ENCODE data around the gene HOXB8. TPM values are rescaled to one million over a fixed set of nuclear protein-coding genes. Genes with fewer than 3 reads are reported as not detected.

HOXB8 gene
- total and polyA plus RNA-seq, 2 donors (not counting 1 experiment from before 2014, with no cell fraction given): 0.33 to 2.0 TPM

DNA sequence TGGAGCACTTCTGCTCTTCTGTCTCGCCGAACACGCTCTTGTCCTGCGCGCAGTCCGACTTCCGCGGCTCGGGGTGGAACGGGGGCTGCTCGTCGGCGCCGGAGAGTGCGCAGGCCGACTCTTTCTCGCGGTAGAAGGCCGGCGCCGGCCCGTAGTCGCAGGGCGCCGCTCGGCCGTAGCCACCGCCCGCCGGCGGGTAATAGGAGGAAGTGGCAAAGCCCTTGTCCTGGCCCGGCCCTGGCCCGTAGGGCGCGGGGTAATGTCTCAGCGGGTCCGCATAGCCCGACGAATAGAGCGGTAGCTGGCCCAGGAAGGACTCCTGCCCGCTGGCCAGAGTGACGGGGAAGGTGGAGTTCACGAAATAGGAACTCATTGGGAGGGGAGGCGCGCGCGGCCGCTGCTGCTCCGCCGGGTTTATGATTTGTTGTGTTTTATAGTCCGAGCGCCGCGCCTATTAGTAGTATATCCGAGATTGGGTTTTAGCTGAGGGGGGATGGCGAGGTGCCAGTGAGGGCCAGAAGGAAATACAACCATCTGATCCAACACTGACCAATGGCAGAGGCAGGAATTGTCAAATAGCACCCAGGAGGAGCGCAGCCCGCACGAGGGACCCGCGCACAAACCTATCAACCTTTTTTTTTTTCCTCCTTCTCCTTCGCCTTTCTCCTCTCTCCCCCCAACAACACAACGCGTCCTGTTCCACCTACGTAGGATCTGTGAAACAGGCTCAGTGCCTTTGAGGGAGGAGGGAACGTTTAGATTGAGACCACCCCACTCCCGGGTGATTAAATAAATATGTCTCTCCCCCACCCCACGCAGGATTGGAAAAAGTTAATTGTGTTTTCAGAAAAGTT, 17.1 kb downstream of the HOXB8 start:
- H3K9ac ChIP-seq (ENCODE audit: insufficient read depth, low read length): peak overlapping the region; percentile 83

DNA sequence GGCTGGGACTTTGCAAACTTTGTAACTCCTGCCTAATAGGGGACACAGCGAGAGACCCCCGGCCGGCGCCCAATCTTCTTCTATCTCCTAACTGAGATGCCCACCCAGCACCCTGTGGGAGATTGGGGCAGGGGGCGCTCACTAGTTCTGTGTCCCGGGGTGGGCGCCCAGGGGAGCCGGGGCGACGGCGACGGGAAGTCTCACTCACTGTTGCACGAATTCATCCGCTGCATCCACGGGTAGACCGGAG, 17.6 kb downstream of the HOXB8 start:
- H3K79me2 ChIP-seq (ENCODE audit: control insufficient read depth, insufficient read depth, low read length): peaks cover 96% of the 10 kb centered on the region
- no peaks in the 10 kb centered on the region for H4K20me1 ChIP-seq (ENCODE audit: control insufficient read depth, extremely low read depth, insufficient read depth, low read length)
- peaks cover 4% of the 10 kb centered on the region for H3K4me1 ChIP-seq (ENCODE audit: control insufficient read depth, extremely low read depth, insufficient read depth, low read length)
- peak overlapping the region; percentile 95 for H3K4me2 ChIP-seq (ENCODE audit: extremely low read depth, insufficient read depth, low read length)
- peak overlapping the region; percentile 83 for H3K9ac ChIP-seq (ENCODE audit: insufficient read depth, low read length)
- no peak for TF ChIP-seq EZH2 (IDR thresholded peaks at IDR 0.05; ENCODE audit: low read length, missing control alignments)
- TF ChIP-seq, protein P1, sequence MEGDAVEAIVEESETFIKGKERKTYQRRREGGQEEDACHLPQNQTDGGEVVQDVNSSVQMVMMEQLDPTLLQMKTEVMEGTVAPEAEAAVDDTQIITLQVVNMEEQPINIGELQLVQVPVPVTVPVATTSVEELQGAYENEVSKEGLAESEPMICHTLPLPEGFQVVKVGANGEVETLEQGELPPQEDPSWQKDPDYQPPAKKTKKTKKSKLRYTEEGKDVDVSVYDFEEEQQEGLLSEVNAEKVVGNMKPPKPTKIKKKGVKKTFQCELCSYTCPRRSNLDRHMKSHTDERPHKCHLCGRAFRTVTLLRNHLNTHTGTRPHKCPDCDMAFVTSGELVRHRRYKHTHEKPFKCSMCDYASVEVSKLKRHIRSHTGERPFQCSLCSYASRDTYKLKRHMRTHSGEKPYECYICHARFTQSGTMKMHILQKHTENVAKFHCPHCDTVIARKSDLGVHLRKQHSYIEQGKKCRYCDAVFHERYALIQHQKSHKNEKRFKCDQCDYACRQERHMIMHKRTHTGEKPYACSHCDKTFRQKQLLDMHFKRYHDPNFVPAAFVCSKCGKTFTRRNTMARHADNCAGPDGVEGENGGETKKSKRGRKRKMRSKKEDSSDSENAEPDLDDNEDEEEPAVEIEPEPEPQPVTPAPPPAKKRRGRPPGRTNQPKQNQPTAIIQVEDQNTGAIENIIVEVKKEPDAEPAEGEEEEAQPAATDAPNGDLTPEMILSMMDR (conservative IDR thresholded peaks at IDR 0.05 in 1 of 2, IDR thresholded peaks at IDR 0.05 in 1 of 2; ENCODE audit: low read depth in 1 of 2, low read length in 2 of 2): no peak
- H3K9me3 ChIP-seq (ENCODE audit: control insufficient read depth, insufficient read depth, low read depth, low read length): no peaks in the 10 kb centered on the region
- DNase-seq (ENCODE audit: low read depth in 2 of 2): no peak
- peak overlapping the region; percentile 83 to 93 (median 88) for H3K4me3 ChIP-seq (replicated peaks in 1 of 4; ENCODE audit: control extremely low read depth in 1 of 4, insufficient read depth in 1 of 4, low read depth in 3 of 4, low read length in 4 of 4)
- peak overlapping the region; percentile 92 for H3K27ac ChIP-seq (ENCODE audit: insufficient read depth, low read length)
- no peaks in the 10 kb centered on the region for H3K27me3 ChIP-seq (ENCODE audit: control insufficient read depth, insufficient read depth, low read length)
- no peak overlapping the region for H2AFZ ChIP-seq (ENCODE audit: low read length)
- peaks cover 3% of the 10 kb centered on the region for H3K36me3 ChIP-seq (ENCODE audit: control insufficient read depth, insufficient read depth, low read length)

More for the DNA sequence above, 17.1 kb downstream of the HOXB8 start:
- H3K4me1 ChIP-seq (ENCODE audit: control insufficient read depth, extremely low read depth, insufficient read depth, low read length): peaks cover 4% of the 10 kb centered on the region
- no peaks in the 10 kb centered on the region for H3K27me3 ChIP-seq (ENCODE audit: control insufficient read depth, insufficient read depth, low read length)
- H3K36me3 ChIP-seq (ENCODE audit: control insufficient read depth, insufficient read depth, low read length): peaks cover 3% of the 10 kb centered on the region
- no peak overlapping the region for H2AFZ ChIP-seq (ENCODE audit: low read length)
- H3K79me2 ChIP-seq (ENCODE audit: control insufficient read depth, insufficient read depth, low read length): peaks cover 95% of the 10 kb centered on the region
- no peaks in the 10 kb centered on the region for H4K20me1 ChIP-seq (ENCODE audit: control insufficient read depth, extremely low read depth, insufficient read depth, low read length)
- H3K4me3 ChIP-seq (replicated peaks in 1 of 4; ENCODE audit: control extremely low read depth in 1 of 4, insufficient read depth in 1 of 4, low read depth in 3 of 4, low read length in 4 of 4): peak overlapping the region; percentile 83 to 93 (median 88)
- DNase-seq (ENCODE audit: low read depth in 2 of 2): peak; percentile 46 to 96
- H3K4me2 ChIP-seq (ENCODE audit: extremely low read depth, insufficient read depth, low read length): peak overlapping the region; percentile 95
- TF ChIP-seq, protein P1 (conservative IDR thresholded peaks at IDR 0.05 in 1 of 2, IDR thresholded peaks at IDR 0.05 in 1 of 2; ENCODE audit: low read depth in 1 of 2, low read length in 2 of 2): no peak
- no peak for TF ChIP-seq EZH2 (IDR thresholded peaks at IDR 0.05; ENCODE audit: low read length, missing control alignments)
- H3K9me3 ChIP-seq (ENCODE audit: control insufficient read depth, insufficient read depth, low read depth, low read length): no peaks in the 10 kb centered on the region
- H3K27ac ChIP-seq (ENCODE audit: insufficient read depth, low read length): peak overlapping the region; percentile 92

DNA sequence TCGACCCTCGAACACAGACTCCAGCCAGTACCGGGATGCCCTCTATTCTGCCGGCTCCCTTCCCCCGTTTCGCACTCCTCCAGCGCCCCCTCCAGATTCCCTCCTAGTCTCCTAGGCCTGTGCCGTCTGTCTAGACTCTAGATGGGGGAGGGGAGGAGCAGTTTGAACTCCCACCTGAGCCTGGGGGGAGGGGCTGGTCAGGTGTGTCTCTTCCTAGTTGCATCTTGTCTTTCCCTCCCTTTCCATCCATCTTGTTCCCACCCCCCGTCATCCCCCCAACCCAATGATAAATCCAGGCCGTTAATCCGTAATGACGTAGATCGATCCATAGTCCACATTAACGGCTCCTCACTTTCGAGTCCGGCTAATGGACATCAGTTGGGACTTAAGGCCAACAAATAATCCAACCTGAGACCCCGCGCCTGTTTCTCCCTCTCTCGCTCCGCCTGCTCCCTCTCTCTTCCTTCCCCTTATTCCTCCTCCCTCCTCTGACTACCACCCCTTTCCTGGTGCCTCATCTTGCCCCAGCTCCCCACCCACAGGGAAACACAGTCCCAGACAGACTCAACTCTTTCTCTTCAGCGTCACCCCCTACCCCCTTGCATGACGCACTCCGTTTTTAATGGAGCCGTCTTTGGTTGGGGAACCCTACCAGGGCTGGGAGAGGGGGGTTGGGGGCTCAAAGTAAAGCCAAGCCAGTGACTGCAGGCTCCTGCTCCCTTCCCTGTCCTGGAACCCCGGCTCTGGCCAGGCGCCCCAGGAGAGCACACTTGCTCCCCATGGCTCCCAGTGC, 18.2 kb downstream of the HOXB8 start:
- Histone ChIP-seq H3K36me3 (ENCODE audit: control insufficient read depth, insufficient read depth, low read length) (peaks cover 3% of the 10 kb centered on the region), H3K4me2 (ENCODE audit: extremely low read depth, insufficient read depth, low read length) (peak overlapping the region; percentile 95), H3K27ac (ENCODE audit: insufficient read depth, low read length) (peak overlapping the region; percentile 92), H3K79me2 (ENCODE audit: control insufficient read depth, insufficient read depth, low read length) (peaks cover 97% of the 10 kb centered on the region), H3K9ac (ENCODE audit: insufficient read depth, low read length) (peak overlapping the region; percentile 83), H3K4me1 (ENCODE audit: control insufficient read depth, extremely low read depth, insufficient read depth, low read length) (peaks cover 4% of the 10 kb centered on the region), H3K9me3 (ENCODE audit: control insufficient read depth, insufficient read depth, low read depth, low read length) (no peaks in the 10 kb centered on the region), H3K4me3 (replicated peaks in 1 of 4; ENCODE audit: control extremely low read depth in 1 of 4, insufficient read depth in 1 of 4, low read depth in 3 of 4, low read length in 4 of 4) (peak overlapping the region; percentile 83 to 93 (median 88)), H3K27me3 (ENCODE audit: control insufficient read depth, insufficient read depth, low read length) (no peaks in the 10 kb centered on the region), H4K20me1 (ENCODE audit: control insufficient read depth, extremely low read depth, insufficient read depth, low read length) (no peaks in the 10 kb centered on the region), H2AFZ (ENCODE audit: low read length) (no peak overlapping the region)
- DNase-seq (ENCODE audit: low read depth in 2 of 2): peak in 1 of 2 donors; percentile 83
- TF ChIP-seq EZH2 (IDR thresholded peaks at IDR 0.05; ENCODE audit: low read length, missing control alignments): no peak
- TF ChIP-seq, protein P1 (conservative IDR thresholded peaks at IDR 0.05 in 1 of 2, IDR thresholded peaks at IDR 0.05 in 1 of 2; ENCODE audit: low read depth in 1 of 2, low read length in 2 of 2): no peak

All from fibroblast of lung (primary cell).